ENCODE results near the gene HAPSTR1. TPM values are rescaled to one million over a fixed set of nuclear protein-coding genes. Genes with fewer than 3 reads are reported as not detected.

HAPSTR1 gene
- total and polyA plus RNA-seq, 2 experiments from 2014 or later = 9.5 to 66.0 TPM

GRCh38 chr16:9112166-9112843, 20.9 kb downstream of the HAPSTR1 start:
- H3K79me2 ChIP-seq (replicated peaks; ENCODE audit: insufficient read depth) = peaks cover 100% of the 10 kb centered on the region
- peaks cover 20% of the 10 kb centered on the region for H3K36me3 ChIP-seq (ENCODE audit: insufficient read depth)
- H3K4me1 Mint-ChIP-seq = peaks cover 68% of the 10 kb centered on the region
- no peak for TF ChIP-seq ZNF114 (CRISPR knock-in tag; IDR thresholded peaks at IDR 0.05)
- TF ChIP-seq, protein P1, sequence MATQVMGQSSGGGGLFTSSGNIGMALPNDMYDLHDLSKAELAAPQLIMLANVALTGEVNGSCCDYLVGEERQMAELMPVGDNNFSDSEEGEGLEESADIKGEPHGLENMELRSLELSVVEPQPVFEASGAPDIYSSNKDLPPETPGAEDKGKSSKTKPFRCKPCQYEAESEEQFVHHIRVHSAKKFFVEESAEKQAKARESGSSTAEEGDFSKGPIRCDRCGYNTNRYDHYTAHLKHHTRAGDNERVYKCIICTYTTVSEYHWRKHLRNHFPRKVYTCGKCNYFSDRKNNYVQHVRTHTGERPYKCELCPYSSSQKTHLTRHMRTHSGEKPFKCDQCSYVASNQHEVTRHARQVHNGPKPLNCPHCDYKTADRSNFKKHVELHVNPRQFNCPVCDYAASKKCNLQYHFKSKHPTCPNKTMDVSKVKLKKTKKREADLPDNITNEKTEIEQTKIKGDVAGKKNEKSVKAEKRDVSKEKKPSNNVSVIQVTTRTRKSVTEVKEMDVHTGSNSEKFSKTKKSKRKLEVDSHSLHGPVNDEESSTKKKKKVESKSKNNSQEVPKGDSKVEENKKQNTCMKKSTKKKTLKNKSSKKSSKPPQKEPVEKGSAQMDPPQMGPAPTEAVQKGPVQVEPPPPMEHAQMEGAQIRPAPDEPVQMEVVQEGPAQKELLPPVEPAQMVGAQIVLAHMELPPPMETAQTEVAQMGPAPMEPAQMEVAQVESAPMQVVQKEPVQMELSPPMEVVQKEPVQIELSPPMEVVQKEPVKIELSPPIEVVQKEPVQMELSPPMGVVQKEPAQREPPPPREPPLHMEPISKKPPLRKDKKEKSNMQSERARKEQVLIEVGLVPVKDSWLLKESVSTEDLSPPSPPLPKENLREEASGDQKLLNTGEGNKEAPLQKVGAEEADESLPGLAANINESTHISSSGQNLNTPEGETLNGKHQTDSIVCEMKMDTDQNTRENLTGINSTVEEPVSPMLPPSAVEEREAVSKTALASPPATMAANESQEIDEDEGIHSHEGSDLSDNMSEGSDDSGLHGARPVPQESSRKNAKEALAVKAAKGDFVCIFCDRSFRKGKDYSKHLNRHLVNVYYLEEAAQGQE (IDR thresholded peaks at IDR 0.05; ENCODE audit: unreplicated experiment) = no peak
- TF ChIP-seq, protein P2, sequence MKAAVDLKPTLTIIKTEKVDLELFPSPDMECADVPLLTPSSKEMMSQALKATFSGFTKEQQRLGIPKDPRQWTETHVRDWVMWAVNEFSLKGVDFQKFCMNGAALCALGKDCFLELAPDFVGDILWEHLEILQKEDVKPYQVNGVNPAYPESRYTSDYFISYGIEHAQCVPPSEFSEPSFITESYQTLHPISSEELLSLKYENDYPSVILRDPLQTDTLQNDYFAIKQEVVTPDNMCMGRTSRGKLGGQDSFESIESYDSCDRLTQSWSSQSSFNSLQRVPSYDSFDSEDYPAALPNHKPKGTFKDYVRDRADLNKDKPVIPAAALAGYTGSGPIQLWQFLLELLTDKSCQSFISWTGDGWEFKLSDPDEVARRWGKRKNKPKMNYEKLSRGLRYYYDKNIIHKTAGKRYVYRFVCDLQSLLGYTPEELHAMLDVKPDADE (IDR thresholded peaks at IDR 0.05) = no peak
- TF ChIP-seq POLR2AphosphoS5 (IDR thresholded peaks at IDR 0.05; ENCODE audit: low read depth) = no peak
- no peak for TF ChIP-seq STAT1 (IDR thresholded peaks at IDR 0.05; ENCODE audit: unreplicated experiment)
- TF ChIP-seq NANOG (IDR thresholded peaks at IDR 0.05; ENCODE audit: borderline replicate concordance) = no peak
- TF ChIP-seq ZNF462 (CRISPR knock-in tag; IDR thresholded peaks at IDR 0.05) = no peak
- TF ChIP-seq EZH2phosphoT487 (IDR thresholded peaks at IDR 0.05; ENCODE audit: unreplicated experiment) = no peak
- TF ChIP-seq CREB1 (CRISPR knock-in tag; IDR thresholded peaks at IDR 0.05; ENCODE audit: low read depth) = no peak
- TF ChIP-seq JUNB (IDR thresholded peaks at IDR 0.05; ENCODE audit: unreplicated experiment) = no peak
- no peak for TF ChIP-seq EZH2 (IDR thresholded peaks at IDR 0.05; ENCODE audit: low read depth, unreplicated experiment)
- TF ChIP-seq ZNF331 (CRISPR knock-in tag; IDR thresholded peaks at IDR 0.05; ENCODE audit: low read depth) = no peak
- H3K9me3 Mint-ChIP-seq = no peaks in the 10 kb centered on the region
- H3K27me3 Mint-ChIP-seq (ENCODE audit: insufficient read depth, low read depth, poor library complexity) = peaks cover 9% of the 10 kb centered on the region
- H4K20me1 ChIP-seq (replicated peaks; ENCODE audit: insufficient read depth) = peaks cover 83% of the 10 kb centered on the region
- peak overlapping the region; percentile 28; the same call in 1 of the 2 replicates for H3K27ac ChIP-seq (ENCODE audit: low read depth)
- H3K9me2 ChIP-seq (ENCODE audit: insufficient read depth) = no peaks in the 10 kb centered on the region
- no peak for DNase-seq (ENCODE audit: low spot score)
- 0 out of 2 replicates have a peak overlapping the region, but pooled peaks have one; percentile 3 for H3K4me3 ChIP-seq
- H3F3A ChIP-seq (replicated peaks; ENCODE audit: low read depth) = no peaks in the 10 kb centered on the region
- 0 out of 2 replicates have a peak overlapping the region, but pooled peaks have one; percentile 51 for H3K27ac Mint-ChIP-seq
- peaks cover 78% of the 10 kb centered on the region for H3K4me1 ChIP-seq (ENCODE audit: insufficient read depth)
- no peak overlapping the region for H2AFZ ChIP-seq
- peaks cover 38% of the 10 kb centered on the region for H3K36me3 Mint-ChIP-seq (ENCODE audit: low read depth)
- no peak overlapping the region for H3K4me3 Mint-ChIP-seq
- H3K27me3 ChIP-seq (ENCODE audit: insufficient read depth) = no peaks in the 10 kb centered on the region
- peak overlapping the region; percentile 59 for H3K4me2 ChIP-seq
- ATAC-seq = peak; percentile 9; the same call in 2 of the 3 replicates
